Stimulated activated CD4-positive, alpha-beta T cell treated with anti-CD3 and anti-CD28 coated beads, Interleukin-12 subunit alpha, Interleukin-12 subunit beta, amount 100 ng/mL, for 48 hours (primary cell): Measurements from ENCODE around the gene MYO18A.
"Not testable (repeated sequence)": the region's sequence is repeated elsewhere in the genome, so short reads cannot be mapped to it uniquely, and the experiment has no call there.

Experiments
- DNase-seq, 3 donors: peaks; one replicate each; pipeline ENCODE4 v3.0.0-alpha.2; 2020; ENCODE audit warnings: low read depth in 2 of 3, low spot score in 1 of 3

MYO18A gene

DNA sequence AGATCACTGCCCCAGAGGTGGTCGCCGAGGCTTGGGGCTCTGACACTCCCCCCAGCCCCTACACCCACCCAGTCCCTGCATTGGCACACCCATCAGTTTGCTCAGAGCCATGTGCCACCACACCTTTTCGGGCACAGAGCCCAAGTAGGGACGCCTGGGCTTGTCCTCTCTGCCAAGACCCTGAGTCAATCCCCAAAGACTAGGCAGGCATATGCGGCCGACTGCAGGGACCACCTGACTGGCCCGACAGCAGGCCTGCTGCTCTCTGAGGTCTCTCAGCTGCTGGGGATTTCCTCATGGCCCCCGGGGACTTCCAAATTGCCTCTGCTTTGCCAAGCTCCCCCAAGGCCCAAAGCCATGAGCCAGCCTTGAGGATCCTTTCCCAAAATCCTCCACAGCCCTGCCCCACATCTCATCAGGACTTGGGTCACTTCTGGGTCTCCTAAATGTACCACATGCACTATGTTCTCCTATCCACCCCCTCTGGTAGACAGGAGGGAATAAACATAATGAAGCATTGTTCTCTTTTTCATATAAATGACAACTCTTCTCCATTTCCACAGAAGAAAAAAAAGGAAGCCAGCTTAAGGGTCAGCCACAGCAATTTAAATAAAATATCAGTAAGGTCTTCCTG is 30.6 kb downstream of the MYO18A start:
- no peak for DNase-seq

DNA sequence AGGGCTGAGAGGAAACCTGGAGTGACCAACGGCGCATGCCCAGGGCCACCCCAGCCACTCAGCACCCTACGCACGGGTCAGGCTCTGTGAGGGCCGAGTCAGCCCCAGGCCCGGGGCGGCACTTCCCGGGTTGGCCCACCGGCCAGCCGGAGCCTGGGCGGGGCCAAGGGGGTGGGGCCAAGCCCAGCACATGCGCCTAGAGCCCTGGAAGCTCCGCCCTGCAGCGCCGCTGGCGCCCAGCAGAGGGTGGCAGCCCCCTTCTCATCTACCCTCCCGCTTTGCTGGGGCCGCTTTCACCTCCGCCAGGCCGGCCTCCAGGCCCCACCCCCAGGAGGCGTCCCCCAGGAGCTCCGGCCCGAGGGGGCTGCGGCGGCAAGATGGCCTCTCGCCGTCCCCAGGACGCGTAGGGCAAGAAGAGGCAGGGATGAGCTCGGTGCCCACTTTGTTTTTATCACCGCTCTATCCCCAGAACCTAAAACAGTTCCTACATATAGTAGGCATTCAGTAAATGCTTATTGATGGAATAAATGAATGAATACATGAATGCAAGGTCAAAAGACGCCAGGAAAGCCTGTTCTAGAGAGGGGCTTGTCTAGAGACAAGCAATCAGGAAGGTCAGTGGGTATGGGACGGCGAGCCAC is 31.3 kb downstream of the MYO18A start:
- peak; percentile 82 to 91 (median 89) for DNase-seq

DNA sequence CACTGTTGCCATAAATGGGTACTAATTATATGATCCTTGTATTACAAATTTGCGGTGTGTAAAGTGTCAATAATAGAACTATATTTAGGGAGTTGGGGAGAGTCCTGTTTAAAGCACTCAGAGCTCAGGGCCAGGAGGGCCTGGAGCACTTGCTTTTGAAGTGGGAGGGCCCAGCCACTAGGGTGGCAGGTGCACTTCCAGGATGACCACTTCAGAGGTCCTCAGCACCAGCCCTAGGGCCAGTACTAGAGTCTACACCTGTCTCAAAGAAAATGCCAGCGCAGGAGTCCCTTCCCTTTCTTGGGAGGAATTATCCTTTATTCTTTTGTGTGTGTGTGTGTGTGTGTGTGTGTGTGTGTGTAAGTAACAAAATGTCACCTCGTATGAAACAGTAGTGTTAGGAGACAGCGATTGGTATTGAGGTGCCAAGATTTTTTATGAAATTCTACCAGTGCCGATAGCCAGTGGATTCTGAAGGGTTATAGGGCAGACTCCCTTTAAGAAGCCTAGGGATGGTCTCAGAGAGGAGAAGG is 31.9 kb downstream of the MYO18A start:
- DNase-seq, result no peak

DNA sequence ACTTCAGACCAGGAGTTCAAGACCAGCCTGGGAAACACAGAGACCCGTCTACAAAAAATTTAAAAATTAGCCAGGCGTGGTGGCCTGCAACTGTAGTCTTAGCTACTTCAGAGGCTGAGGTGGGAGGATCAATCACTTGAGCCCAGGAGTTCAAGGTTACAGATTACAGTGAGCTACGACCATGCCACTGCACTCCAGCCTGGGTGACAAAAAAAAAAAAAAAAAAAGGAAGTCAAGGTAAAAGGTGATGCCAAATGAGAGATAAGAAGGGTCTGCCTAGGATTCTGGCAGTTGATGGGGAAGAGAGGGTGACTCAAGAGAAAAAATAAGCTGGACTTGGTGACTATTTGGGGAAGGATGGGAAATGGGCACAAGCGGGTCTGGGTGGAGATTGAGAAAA is 32.5 kb downstream of the MYO18A start:
- no peak for DNase-seq

DNA sequence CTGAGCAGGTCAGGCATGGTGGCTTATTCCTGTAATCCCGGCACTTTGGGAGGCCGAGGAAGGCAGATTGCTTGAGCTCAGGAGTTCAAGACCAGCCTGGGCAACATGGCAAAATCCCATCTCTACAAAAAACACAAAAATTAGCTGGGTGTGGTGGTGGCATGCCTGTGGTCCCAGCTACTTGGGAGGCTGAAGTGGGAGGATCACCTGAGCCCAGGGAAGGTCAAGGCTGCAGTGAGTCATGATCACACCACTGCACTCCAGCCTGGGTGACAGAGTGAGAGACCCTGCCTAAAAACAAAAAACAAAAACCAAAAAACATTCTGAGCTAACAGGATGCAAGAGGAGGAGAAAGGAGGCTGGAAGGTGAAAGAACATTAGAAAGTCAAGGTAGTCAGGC is 33.0 kb downstream of the MYO18A start:
- DNase-seq, result not testable (repeated sequence)

DNA sequence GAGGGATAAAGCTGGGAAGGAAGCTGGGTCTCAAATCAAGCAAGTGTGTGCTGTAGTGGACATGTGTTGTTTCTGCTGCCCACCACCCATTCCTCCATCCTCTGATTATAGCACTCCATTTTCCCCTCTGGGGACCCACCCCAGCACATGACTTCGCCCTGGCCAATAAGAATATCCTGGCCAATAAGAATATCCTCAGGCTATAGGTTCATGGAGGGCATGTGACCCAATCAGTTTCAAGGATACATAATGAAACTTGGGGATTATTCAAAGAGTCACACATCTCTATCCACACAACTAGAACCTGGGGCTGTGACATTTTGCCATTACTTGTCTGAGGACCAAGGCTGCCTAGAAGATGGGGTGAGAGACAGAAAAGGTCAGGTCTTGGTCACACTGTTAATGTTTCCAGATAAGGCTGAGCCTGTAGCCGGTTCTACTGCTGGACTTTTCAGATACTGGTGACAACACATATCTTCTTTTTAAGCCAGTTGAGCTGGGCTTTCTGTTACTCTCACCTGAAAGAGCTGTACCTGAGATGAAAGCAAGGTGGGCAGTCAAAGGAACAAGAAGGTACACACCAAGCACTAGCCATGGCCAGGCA is 33.7 kb downstream of the MYO18A start:
- no peak for DNase-seq

DNA sequence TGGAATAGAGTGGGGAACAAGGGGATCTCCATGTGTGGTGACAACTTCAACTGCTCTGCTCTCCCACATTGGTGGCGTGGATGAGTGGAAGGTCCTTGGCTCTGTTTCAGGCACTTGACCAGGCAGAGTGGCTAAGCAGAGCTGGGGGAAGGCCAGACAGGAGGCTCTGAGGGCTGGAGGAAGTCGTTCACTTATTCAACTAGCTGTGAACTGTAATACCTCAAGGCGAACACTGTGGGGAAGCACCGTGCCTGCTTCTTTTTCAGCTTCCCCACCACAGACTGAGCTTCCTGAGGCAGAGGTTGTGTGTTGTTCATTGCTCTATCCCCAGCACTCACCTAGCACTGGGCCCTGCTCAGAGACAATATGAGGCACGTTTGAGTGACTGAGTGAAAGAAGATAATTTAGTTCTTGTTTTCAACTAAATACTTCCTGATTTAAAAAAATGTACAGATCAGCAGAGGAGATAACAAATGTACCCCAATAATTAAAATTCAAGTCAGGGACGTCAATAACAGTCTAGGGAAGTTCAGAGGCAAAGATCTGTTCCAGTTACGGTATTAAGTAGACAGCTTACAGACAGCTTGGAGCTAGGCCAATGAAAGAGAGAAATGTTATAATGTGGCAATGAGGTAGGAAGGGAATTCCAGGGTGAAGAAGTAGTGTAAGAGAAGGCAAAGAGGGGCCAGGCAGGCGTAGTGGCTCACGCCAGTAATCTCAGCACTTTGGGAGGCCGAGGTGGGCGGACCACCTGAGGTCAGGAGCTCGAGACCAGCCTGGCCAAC is 34.7 kb downstream of the MYO18A start:
- peak in 2 of 3 donors; percentile 44 to 59 for DNase-seq

DNA sequence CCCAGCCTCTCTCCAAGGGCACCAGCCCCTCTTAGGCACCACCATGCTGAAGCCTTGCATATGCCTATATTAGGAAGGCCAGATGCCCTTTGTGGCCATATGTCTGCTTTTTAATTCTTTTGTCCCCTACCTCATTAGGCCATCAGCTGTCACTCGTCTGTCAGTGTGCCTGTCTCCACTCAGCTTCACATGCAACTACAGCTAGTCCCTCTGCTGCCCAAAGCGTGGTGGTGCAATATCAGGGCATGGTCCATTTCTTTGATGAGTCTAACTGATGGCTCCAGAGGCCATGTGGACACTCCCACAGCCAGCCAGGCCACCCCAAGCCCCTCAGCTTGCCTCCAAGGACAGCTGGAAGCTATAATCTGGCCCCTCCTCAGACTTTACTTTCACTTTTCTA is 36.3 kb downstream of the MYO18A start:
- DNase-seq, result peak in 1 of 3 donors; percentile 11

DNA sequence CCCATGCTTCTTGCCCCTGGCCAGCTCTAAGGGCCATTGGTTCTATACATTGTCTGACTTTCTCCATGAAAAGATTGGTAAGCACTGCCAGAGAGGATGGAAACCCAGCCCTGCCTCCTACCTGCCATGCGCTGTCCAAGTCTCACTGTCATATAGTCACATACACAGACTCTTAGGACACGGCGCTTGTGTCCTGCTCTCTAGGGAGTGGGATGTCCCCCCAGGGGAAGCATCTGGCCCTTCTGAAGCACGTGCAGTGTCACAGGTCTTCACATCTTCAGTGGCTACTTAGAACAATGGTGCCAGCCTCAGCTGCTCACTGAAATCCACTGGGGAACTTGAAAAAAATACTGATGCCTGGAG is 38.7 kb downstream of the MYO18A start:
- no peak for DNase-seq

DNA sequence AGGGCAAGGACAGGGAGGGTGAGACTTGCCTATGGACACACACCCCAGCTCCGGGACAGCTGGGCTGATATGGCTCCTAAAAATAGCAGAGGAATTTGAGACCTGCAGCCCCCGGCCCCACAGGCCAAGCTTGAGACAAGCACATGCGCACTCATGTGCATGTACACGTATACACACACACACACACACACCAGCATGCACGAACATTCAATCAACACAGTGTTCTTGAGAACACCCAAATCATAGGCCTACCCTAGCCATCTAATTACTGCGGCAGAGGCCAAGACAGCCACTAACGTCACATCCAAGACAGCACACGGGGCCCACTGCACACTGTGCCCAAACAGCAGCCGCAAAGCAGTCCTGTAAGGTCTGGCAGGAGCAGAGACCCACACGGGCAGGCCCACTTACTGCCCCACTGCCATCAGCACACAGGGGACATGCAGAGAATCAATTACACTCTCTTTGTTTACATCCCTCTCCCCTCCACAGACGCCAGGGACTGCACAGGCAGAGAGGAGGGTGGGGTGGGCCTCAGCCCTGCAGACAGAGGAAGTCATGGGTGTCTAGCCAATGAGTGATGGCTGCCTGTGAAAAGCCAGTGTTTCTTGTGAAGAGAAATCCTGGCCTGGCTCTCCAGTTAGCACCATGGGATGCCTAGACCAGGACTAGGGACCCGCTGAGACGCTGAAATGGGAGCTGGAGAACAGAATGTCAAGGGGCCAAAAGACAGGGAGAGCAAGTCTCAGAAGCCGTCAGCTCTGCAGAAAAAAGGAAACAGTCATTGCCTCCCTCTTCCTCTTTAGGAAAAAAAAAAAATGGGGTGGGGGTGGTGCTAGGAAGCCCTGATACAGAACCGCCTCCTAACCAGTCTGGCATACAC is 39.3 kb downstream of the MYO18A start:
- DNase-seq, result peak in 1 of 3 donors; percentile 11

DNA sequence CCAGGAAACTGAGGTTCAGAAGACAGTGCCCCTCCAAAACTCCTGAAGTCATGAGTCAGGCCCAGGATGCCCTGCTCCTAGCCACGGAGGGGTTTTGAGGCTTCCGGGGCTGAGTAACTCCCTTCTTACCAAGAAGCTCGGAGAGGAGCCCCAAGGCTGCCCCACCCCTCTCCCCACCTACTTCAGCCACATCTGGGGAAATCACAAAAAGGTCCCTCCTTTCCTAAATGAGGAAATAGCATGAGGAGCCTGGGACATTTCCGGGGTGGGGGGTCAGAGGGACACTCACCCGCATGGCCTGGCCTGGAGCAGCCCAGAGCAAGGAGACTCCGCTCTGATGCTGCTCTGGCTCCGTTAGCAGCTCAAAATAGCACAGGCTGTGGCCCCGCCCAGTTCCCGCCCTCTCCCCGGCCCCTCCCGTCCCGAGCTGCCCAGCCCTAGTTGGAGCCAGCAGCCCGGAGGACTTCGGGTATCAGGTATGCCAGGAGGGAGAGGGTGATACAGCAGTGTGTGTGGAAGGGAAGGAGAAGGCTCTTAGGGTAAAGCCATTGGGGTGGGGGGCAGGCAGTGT is 40.1 kb downstream of the MYO18A start:
- peak; percentile 71 to 83 (median 78) for DNase-seq

DNA sequence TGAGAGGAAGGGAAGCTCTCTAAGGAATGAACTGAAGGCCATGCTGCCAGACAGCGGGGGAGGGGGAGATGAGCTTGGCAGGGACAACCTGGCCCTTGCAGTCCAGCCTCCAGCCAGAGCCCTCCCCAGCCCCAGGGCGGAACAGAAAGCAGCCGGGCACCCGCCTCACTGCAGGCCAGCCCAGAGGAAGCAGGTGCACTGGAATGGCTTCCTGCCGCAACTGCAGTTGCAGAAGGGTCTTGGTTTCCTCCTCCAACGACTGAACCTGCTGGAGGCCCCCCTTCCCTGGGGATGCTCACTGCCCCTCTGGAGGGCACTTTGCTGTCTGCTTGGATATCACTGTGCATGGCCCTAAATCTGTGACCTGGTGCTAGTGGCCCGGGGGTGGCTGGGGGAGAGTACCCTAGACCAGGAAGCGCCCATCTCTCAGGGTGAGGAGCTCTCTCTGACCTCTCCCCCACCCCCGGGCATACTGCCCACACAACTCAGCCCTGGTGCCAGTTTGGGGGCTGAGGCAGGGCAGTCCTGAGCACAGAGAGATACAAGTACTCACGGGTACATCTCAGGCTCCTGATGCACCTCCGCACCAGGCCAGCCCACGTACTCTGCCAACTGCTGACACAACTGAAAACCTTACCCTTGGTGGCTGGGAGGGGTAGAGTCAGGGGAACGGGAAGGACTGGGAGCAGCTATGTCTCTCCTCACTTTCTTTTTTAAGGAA is 41.1 kb downstream of the MYO18A start:
- DNase-seq, result peak in 1 of 3 donors; percentile 21

DNA sequence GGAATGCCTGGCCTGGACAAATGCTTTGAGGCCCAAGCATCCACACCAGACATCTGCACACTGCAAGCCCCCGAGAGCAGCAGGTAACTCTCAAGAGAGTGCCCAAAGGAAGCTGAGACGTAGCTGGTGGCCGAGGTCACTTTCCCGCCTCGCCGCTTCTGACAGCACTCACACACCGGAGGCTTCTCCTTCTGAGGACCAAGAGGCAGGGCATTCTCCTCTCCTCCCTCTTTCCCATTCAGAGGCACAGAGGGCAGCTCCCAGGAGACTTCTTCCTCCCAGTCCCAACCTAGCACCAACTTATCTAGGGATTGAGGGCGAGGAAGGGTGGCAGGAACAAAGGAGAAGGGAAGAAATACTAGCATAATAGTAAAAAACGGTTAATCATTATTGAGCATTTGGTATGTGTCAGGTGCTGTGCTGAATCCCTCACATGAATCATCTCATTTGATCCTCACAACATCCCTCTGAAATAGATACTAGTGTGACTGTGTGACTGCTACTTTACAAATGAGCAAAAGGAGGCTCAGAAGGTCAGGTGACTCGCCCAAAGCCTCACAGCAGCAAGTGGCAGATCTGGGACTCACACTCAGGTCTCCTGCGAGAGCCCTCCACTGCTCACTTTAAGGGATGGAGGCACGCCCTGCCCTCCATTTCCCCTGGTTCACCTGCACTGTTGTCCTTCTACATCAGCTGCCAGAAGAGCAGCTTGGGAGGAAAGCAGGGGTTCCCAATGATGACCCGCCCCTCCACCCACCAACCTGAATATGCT is 41.8 kb downstream of the MYO18A start:
- peak in 2 of 3 donors; percentile 63 to 74 for DNase-seq

DNA sequence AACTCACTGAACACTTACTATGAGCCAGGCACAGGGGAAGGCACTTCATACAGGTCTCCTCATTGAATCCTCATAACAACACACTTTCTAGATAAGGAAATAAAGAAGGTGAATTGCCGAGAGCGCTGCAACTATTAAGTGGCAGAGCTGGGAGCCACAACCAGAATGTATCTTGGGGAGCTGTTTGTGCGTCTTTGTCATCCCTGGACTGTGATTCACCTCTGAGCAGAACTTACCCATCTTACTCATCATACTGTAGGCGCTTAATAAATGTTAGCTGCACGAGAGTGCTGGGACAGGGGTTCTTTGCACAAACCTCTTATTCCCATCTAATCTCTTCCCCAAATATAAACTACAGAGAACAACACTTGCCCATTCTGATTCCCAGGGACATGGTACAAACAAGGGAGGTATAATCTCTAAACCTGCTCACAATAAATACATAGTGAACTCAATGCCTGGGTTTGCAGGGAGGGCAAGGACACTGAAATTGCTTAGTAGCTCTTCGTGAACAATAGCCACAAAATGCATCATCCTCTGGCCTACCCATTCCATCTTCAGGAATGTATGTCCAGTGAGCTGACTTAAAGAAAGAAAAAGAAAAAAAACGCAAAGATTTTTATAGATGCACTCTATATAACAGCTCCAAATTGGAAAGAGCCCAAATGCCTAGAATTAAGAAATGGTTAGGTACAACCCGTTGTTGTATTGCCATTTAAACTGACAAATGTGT is 43.0 kb downstream of the MYO18A start:
- peak in 2 of 3 donors; percentile 26 to 39 for DNase-seq

DNA sequence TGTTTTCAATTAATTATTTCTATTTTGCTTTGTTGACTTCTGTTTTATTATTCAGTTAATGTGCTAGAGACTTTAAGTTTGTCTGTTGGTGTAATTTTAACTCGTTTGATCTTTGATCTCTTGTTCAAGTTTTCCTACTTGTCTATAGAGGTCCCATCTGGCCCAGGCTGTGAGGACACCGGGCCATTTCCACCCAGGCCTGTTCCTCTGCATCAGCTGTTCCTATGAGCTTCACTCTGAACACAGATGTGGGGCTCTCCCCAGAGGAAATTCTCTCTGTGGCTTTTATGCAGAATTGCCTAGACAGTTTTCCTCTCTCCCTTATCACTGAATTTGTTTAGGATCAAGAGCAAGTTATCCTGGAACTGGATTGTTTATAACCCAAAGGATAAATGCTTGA is 44.7 kb downstream of the MYO18A start:
- no peak for DNase-seq

DNA sequence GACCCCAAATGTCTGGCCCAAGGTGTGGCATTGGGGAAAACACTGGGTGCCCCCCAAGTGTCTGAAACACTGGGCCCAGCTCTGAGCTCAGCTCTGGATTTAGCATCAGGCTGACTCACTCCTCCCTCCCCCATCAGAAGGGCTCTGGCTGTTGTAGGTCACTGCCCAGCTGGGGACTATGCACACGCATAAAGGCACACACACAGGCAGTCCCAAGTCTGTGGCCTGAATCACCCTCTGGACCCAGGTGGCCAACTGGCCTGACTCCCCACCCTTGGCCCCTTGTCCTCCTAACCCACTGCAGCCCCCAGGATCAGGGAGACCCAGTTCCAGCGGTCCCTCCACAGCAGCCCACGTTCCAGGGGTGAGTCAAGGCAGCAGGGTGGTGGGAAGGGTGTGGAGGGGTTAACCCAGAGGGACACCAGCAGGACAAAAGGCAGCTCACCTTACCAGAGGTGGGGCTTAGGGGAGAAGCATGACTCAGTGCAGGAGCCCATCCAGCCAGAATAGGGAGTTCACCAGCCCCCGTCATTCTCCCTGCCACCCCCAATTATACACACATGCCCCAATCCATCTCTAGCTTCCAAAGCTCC is 47.0 kb downstream of the MYO18A start:
- DNase-seq, result no peak

DNA sequence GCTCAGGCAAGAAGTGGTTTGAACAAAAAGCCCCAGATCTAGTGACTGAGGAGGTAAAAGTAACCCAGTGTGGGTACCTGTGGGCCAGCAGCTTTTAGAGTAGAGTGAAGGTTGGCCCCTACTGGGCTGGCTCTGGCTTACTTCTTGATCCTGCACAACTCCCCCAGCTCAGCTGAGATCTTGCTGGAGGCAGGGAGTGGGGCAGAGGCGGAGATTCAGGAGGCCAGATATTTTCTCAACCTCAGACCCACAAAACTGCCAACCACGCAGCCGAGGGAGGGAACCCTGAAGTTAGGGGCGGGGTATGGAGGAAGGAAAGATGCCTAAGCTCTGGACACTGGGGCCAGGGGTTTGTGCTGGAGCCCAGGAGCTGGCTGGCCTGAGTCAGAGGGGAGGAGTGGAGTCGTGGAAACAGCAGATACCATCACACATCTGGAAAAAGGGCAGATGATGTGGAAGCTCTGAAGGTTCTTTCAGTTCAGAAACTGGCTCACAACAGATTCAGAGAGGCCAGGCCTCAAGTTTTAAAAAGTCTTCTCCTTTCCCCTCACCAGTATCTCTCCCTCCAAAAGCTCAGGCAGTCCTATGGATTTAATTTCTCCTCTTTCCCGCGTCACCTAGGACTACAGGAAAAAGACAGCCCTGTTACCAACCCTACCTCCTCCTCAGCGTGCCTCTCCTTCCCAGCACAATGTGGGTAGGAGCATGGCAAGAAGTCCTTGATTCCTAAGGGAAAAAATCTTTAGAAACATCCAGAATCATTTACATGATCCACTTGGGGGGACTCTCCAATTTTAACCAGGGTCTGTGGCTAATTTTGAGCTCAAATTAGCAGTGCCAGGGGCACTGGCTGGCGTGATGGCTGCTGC is 48.1 kb downstream of the MYO18A start:
- no peak for DNase-seq
